ENCODE data around the gene POLDIP2.
"Not testable (repeated sequence)": the region's sequence is repeated elsewhere in the genome, so short reads cannot be mapped to it uniquely, and the experiment has no call there.

POLDIP2 gene

GRCh38 chr17:28342313-28342712, 15.0 kb downstream of the POLDIP2 start:
- H3K4me3 ChIP-seq (ENCODE audit: low read length) = no peak overlapping the region

GRCh38 chr17:28341516-28341915, 15.8 kb downstream of the POLDIP2 start:
- no peak overlapping the region for H3K4me3 ChIP-seq (ENCODE audit: low read length)
- DNase-seq (ENCODE audit: low read depth, low spot score) = no peak

More at GRCh38 chr17:28342313-28342712, 15.0 kb downstream of the POLDIP2 start:
- DNase-seq (ENCODE audit: low read depth, low spot score) = no peak

GRCh38 chr17:28340374-28340773, 17.0 kb downstream of the POLDIP2 start:
- no peak overlapping the region for H3K4me3 ChIP-seq (ENCODE audit: low read length)
- no peak for DNase-seq (ENCODE audit: low read depth, low spot score)

GRCh38 chr17:28339431-28339830, 17.9 kb downstream of the POLDIP2 start:
- no peak overlapping the region for H3K4me3 ChIP-seq (ENCODE audit: low read length)
- DNase-seq (ENCODE audit: low read depth, low spot score) = no peak

GRCh38 chr17:28338769-28339212, 18.5 kb downstream of the POLDIP2 start:
- H3K4me3 ChIP-seq (ENCODE audit: low read length); DNase-seq (ENCODE audit: low read depth, low spot score): not testable (repeated sequence)

- H3K4me3 ChIP-seq (ENCODE audit: low read length) = no peak overlapping the region
- DNase-seq (ENCODE audit: low read depth, low spot score) = no peak
Observed at GRCh38 chr17:28338056-28338768, 19.1 kb downstream of the POLDIP2 start.

- peak overlapping the region; percentile 94 for H3K4me3 ChIP-seq (ENCODE audit: low read length)
- DNase-seq (ENCODE audit: low read depth, low spot score) = no peak
Observed at GRCh38 chr17:28335959-28336871, 21.1 kb downstream of the POLDIP2 start.

- peak within 1 kb of the TSS; percentile 94 for H3K4me3 ChIP-seq (ENCODE audit: low read length)
- DNase-seq (ENCODE audit: low read depth, low spot score) = peak; percentile 99
Observed at GRCh38 chr17:28335201-28335958, 21.9 kb downstream of the POLDIP2 start, which contains the start of the genes IFT20 and TNFAIP1. Gene IFT20 (minus strand): TSS chr17:28335472. CDS start chr17:28331985, 3,487 bp downstream. Gene TNFAIP1 (plus strand): TSS chr17:28335761. CDS start chr17:28339522, 3,761 bp downstream.

- no peak for DNase-seq (ENCODE audit: low read depth, low spot score)
- peak overlapping the region; percentile 94 for H3K4me3 ChIP-seq (ENCODE audit: low read length)
Observed at GRCh38 chr17:28334666-28335200, 22.6 kb downstream of the POLDIP2 start.

- no peak for DNase-seq (ENCODE audit: low read depth, low spot score)
Observed at GRCh38 chr17:28334171-28334570, 23.2 kb downstream of the POLDIP2 start.

GRCh38 chr17:28333083-28333746, 24.1 kb downstream of the POLDIP2 start:
- H3K4me3 ChIP-seq (ENCODE audit: low read length) = no peak overlapping the region
- DNase-seq (ENCODE audit: low read depth, low spot score) = no peak

More at GRCh38 chr17:28334171-28334570, 23.2 kb downstream of the POLDIP2 start:
- peak overlapping the region; percentile 94 for H3K4me3 ChIP-seq (ENCODE audit: low read length)

GRCh38 chr17:28331891-28332420, 25.4 kb downstream of the POLDIP2 start:
- H3K4me3 ChIP-seq (ENCODE audit: low read length) = no peak overlapping the region
- DNase-seq (ENCODE audit: low read depth, low spot score) = no peak

GRCh38 chr17:28330671-28331070, 26.7 kb downstream of the POLDIP2 start:
- DNase-seq (ENCODE audit: low read depth, low spot score) = no peak

GRCh38 chr17:28328325-28328724, 29.0 kb downstream of the POLDIP2 start:
- DNase-seq (ENCODE audit: low read depth, low spot score) = no peak

More at GRCh38 chr17:28330671-28331070, 26.7 kb downstream of the POLDIP2 start:
- no peak overlapping the region for H3K4me3 ChIP-seq (ENCODE audit: low read length)

GRCh38 chr17:28327709-28328108, 29.6 kb downstream of the POLDIP2 start:
- no peak for DNase-seq (ENCODE audit: low read depth, low spot score)
- H3K4me3 ChIP-seq (ENCODE audit: low read length) = no peak overlapping the region

More at GRCh38 chr17:28328325-28328724, 29.0 kb downstream of the POLDIP2 start:
- no peak overlapping the region for H3K4me3 ChIP-seq (ENCODE audit: low read length)

- no peak for DNase-seq (ENCODE audit: low read depth, low spot score)
- no peak overlapping the region for H3K4me3 ChIP-seq (ENCODE audit: low read length)
Observed at GRCh38 chr17:28327031-28327607, 30.2 kb downstream of the POLDIP2 start.

- DNase-seq (ENCODE audit: low read depth, low spot score) = no peak
Observed at GRCh38 chr17:28326114-28326513, 31.2 kb downstream of the POLDIP2 start.

GRCh38 chr17:28325211-28325610, 32.1 kb downstream of the POLDIP2 start:
- no peak for DNase-seq (ENCODE audit: low read depth, low spot score)
- no peak overlapping the region for H3K4me3 ChIP-seq (ENCODE audit: low read length)

More at GRCh38 chr17:28326114-28326513, 31.2 kb downstream of the POLDIP2 start:
- no peak overlapping the region for H3K4me3 ChIP-seq (ENCODE audit: low read length)

All from Jurkat, Clone E6-1 (cell line).